SIG-M5 treated with dmso at 0.1 percent for 504 hours (cell line): ENCODE data around the gene HECW1.
A peak's percentile ranks its signal among the peaks of the same experiment; 100 is the strongest.

Experiments used
- DNase-seq: peaks from one replicate; lab custom pipeline; 2025; ENCODE audit not compliant: unreplicated experiment; lab: John Stamatoyannopoulos, UW

HECW1 gene

DNA sequence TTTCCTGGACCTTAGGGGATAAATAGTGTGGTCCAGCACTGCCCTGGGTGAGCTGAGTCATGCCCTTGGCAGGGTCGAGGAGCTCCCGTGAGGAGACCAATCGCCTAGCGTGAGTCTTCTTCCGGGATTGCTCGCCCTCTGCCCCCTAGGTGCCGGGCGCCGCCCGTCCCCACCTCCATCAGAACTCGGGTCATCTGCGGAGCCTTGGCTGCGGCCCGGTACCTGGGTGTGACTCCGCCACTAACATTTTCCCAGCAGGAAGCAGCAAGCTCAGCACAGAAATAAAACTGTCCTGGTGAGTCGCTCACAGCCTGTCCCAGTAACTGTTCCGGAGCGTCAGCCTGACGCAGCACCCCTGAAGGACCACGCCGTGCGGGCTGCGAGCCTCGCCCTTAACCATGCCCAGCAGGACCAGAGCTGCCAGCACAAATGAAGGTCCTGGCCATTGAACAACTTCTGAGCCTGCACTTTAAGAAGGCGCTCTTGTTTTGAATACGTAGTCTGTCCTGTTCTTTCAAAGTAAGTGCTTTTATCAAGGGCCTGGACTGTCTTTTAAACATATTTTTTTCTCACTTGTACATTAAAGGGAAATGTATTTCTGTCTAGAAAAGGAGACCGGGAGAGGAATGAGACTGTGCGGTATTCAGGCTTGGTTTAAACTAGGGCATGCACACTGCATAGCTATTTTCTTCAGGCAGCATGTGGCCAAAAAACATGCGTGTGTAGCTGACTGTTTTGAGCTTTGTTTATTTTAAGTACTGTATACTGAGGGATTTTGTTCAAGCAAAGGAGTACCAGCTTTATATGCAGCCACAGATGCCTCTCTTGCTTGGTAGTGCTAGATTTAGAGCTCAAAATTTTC, 136.7 kb downstream of the HECW1 start:
- DNase-seq: no peak

DNA sequence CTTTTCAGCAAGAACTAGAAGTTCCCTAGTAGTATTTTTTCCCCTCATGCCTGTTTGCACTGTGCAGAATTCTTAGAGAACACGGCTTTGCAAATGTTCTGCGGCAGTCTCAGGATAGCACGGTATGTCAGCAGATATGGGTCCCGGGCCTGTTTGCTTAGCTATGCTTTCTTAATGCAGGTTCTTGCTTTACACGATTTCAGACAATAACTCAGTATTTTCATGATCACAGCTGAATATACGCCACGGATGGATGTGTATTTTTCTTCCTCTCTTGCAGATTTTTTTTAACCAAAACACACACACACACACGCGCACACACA, 137.3 kb downstream of the HECW1 start:
- DNase-seq: no peak

DNA sequence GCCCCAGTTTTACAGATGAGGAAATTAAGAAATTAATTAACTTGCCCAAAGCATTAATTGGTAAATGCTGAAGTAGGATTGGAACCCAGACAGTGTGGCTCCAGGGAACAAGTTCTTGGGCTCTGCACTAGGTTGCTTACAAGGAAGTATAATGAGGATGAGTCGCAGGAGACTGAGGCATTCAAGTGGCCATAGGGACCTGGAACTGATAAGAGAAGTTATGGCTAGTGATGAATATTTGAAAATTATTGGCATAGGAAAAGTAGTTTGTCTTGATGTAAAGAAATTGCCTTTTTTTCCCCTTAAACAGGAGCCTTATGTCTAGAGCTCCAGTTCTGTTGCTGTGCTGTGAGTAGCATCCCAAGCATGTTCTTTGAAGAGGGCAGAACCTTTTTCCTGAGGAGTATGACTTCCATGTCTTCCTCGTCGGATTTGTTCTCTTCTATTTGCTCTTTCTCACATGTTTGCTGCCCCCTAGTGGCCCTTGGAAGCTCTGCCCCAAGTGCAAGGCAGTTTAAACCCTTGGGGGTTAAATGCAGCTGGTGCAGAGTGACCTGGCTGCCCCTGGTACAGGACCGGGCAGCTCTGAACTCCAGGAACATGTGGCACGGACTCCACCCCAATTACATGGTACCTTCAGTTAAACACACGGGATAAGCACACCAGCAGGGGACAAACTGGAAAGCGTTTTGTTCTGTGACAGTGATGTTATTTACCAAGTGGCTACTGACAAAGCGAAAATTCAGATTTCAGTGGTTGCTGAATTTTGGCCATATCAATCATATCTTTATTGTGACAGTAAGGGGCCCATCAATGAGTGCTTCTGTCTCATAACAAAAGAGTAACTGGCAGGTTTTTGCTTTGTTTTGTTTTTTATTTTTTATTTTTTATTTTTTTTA, 148.8 kb downstream of the HECW1 start:
- DNase-seq: peak; percentile 68

DNA sequence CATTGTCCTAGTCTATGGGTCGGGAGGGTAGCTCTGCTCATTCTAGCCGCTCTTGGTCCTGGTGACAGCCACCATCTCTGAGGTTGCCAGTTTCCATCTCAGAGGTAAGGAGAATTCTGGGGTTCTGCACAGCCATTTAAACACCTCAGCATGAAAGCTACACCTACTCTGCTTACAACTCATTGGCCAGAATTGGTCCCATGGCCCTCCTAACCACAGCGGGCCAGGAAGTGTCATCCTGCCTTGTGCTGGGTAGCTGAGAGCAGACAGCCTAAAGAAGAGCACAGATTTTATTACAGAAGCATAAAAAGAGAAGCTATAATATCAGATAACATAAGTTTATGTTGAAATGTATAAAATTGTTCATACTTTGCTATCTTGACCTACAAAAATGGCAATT, 152.7 kb downstream of the HECW1 start:
- no peak for DNase-seq

DNA sequence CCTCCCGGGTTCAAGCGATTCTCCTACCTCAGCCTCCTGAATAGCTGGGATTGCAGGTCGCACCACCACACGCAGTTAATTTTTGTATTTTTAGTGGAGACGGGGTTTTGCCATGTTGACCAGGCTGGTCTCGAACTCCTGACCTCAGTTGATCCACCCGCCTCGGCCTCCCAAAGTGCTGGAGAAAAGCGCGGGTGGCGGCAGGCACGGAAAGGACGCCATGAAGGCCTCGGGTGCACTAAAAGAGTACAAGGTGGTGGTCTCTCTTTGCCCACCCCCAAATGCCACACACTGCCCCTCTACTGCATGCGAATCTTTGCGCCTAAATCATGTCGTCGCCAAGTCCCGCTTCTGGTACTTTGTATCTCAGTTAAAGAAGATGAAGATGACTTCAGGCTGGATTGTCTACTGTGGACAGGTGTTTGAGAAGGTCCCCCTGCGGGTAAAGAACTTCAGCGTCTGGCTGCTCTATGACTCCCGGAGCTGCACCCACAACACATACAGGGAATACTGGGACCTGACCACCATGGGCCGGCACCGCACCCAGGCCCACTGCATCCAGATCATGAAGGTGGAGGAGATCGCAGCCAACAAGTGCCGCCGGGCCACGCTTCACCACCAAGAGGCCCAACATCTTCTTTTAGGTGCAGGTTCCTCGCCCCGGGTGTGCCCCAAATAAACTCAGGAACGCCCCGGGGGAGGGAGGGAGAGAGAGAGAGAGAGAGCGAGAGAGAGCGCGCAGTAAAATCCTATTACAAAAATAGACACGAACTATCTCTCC, 161.7 kb downstream of the HECW1 start:
- DNase-seq: no peak

DNA sequence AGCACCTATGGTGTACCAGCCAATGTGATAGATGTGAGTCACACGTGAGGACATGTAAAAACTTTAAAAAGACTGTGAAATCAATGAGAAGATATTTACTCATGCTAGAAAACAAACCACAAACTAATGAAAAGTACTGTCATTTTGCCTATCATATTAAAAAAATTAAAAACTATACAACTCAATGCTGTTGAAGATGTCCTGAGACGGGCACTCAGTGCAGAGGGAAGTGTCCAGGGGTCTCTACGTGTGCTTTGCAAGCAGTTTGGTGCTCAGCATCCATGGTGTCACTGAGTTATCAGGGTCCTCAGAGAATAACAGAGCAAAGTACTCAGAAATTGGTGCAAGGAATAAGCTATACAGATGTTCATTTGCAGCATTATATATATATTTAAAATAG, 162.3 kb downstream of the HECW1 start:
- DNase-seq: no peak

DNA sequence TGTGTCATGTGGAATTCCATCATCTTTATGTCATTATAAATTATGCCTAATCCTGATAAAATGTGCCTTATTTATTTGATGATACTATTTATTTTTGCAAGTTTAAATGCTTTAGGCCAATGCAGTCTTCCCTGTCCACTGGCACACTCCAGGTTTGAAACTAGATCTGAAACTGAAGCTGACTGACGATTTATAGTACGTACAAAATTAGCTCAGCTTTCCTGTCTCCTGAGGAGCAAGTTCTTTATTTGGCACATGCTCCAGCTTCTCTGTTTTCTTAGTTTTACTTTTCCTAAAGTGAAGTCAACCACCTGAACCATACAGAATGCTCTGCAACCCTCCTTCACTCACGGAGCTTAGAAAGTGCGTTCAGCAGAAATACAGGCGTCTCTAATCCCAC, 164.1 kb downstream of the HECW1 start:
- no peak for DNase-seq

DNA sequence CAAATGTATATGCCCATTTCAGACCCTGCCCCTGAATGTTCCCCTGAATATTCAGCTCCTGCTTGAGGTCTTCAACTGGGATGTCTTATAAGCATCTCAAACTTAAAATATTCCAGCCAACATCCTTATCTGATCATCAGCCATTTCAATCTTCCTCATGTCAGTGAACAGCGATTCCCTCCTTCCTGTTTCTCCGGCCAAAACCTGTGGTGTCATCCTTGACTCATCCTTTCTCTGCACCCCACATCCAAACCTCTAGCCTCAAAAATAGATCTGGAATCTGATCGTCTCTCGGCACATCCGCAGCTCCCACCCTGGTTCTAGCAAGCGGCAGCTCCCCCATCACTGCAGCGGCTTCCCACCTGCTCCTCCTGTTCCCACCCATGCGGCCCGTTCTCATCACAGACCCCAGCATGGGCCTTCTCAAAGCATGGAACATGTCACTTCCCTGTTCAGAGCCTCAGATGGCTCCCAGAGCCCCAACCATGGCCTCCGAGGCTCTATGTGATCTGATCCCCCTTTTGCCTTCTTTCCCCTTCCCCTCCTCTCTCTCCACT, 165.7 kb downstream of the HECW1 start:
- no peak for DNase-seq

DNA sequence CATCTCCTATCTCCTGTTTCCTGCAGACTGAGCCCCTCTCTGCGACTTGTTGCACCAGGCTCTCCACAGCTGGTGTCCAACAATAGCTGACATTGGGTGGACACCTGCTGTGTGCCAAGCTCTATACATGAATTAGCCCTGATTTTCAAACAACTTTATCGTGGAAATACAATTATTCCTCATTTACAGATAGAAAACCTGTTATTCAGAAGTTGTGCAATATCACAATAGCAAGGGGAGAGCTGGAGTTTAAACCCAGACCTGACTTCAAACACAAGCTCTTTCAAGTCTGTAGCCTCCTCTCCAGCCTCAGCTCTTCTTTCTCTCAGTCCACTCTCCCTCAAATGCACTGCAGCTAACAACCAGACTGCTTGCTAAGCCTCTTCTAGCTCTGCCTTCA, 168.8 kb downstream of the HECW1 start:
- no peak for DNase-seq

DNA sequence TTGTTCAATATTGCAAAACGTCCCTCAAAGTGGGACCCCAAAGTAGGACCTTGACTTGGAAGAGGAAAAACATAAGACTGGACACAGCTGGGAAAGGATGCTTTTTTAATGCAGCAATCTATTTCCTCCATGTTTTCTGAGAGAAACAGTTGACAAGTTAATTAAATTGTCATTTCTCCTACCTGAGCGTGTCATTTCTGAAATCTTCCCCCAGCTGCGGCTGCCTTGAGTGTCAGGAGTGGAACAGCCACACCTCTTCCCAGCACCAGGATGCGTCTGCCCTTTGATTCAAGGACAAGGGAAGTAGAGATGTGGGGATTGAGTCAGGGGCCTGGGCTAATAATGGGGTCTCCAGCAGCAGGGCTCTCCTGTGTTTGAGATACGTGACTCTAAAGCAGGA, 171.3 kb downstream of the HECW1 start:
- DNase-seq: no peak

DNA sequence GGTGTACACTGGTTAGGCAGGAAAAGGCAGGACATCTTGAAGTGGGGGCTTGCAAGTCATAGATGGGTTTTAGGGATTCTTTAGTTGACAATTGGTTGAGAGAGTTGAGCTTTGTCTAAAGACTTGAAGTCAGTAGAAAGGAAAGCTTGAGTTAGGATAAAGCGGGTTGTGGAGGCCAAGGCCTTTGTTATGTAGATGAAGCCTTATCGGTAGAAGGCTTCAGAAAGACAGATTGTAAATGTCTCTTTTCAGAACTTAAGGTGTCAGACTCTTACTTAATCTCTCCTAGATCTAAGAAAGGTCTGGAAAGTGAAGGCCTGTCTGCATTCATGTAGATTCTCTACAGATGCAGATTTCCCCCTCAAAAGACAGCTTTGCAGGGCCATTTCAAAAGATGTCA, 177.4 kb downstream of the HECW1 start:
- DNase-seq: no peak

DNA sequence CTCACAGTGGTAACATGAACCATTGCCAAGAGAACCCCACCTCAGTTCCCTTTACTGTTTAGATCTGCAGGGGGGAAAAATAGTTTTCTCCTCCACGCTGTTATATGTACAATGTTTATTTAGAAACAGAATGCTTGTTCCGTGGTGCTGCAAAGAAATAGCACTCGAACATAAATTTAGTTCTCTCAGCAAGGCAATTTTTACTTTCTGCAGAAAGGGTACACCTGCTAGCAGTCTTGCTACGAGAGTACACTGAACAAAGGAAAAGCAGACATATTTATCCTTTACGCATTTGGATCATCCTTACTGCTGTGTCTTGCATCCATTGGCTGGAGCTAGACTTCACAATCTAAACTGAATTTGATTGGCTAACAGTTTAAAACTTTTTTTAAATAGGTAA, 178.5 kb downstream of the HECW1 start:
- DNase-seq: no peak

DNA sequence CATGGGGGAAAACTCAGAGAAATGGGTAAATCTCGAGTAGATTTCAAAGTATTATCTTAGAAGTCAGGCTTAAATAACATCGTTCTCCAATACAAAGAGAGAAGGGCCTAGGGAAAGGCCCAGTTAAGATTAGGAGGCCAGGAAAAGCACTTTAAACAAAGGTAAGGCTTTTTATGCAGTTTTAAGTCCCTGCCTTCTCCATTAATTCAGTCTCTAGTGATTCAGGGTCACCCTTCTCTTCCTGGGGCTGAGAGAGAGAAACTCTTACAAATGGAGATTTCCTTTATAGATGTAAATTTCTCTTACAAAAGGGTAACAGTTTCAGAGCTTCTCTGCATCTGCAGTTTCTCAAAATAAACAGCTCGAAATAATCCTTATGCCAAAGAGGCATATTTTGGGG, 179.3 kb downstream of the HECW1 start:
- DNase-seq: no peak

DNA sequence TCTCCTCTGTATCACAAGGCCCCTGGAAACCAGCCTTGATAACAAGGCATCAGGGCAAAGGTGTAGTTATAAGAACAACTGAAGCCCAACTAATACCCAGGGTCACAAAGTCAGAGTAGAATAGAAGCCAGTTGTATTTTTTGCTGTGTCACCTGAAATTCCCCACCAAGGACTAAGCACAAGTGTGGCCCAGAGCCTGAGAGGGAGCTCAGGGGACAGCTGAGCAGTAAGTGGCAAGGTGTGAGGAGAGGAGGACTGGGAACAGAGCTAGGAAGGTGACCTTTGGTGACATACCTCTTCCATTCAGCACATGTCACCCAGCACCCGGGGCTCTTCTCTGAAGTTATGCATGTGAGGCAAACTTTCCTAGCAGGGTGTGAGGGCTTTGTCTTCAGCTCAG, 179.9 kb downstream of the HECW1 start:
- no peak for DNase-seq

DNA sequence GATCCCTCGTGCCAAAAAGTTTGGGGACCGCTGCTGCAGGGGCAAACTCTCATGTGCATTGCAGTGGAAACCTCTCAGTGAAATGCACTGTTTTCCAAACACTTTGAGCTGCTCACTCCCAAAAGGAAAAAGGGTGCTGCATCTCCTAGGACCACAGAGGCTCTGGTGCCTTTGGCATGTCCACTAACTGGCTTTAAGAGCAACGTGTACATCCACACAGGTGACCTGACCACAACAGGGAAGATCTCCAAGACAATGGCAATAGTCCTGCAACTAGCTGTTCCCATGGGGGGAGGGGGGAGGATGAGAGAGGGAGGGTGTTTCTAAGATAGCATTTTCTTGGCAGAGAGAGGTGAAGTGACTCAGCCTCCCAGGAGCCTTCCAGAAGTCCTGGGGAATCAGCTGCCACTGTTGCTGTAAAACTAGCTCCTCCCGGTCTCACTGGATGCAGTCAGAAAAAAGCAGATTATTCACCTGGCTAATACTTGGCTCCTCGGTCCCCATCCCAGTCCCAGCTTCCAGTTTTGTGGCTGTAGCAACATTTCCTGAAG, 181.7 kb downstream of the HECW1 start:
- DNase-seq: no peak

DNA sequence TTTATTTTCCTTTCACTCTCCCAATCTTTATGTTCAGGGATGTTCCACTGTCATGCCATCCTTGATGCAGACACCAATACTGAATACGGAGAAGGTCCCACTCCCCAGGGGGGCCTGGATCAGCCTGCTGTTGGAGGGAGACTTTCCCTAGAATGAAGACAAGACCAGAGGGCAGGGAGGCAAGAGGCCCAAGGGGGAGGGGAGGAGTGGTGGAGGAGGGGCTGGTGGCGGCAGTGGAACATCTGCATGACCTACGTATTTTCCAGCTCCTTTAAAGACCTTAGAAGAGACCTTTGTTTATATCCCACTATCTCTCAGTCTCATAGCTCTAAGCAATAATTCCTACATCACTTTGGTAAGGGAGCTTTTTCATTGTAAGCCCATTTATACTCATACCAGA, 183.0 kb downstream of the HECW1 start:
- DNase-seq: no peak

DNA sequence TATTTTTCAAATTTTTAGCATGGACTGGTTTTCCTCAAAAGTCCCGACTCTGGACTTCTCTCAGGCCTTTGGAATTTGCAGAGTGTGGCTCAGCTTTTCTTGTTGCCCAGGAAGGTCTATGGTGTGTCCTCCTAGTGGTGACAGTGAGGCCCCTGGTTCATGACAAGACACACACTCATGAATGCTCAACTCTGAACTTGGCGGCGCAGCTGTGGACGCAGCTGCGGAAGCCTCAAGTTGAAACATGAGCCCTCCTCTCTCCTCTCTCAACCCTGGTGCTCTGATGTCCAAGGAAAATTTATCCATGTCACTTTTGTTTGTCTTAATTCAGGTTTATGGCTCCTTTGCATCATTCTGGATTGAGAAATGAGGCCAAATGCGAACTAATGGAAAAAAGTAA, 183.9 kb downstream of the HECW1 start:
- DNase-seq: no peak

DNA sequence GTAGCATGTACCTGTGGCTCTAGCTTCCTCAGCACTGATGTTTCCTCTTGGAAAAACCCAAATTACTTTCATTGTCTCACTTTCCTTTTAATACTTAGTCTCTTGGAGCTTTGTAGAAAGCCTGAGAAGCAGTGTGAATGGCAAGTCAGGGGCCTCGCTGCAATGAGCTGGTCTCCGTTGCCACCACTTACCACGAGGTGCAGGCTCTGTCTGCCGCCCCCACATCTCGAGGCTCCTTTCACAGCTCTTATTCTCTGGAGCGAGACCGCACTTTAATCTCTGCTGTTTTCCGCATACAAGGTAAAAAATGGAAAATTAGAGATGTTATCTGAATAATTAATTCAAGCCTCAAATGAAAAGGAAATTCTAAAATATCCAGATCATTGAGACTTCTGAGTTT, 186.2 kb downstream of the HECW1 start:
- DNase-seq: no peak

DNA sequence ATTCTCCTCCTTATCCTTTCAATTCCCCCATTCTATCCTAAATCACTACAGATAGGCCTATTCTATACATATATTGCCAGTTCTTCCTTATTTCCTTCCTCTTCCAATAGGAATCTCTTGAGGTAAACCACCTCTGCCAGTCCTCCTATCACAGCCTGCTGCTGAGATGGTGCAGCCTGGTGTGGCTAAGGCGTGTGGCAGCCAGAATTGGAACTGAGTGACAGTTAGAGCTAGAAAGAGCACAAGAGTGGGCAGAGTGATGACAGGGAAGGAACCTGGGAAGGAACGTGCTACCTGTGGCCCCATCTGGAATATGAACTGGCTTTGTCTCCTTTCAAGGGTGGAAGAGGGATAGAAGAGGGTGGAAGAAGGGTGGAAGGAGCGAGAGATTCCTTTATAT, 187.7 kb downstream of the HECW1 start:
- DNase-seq: no peak

DNA sequence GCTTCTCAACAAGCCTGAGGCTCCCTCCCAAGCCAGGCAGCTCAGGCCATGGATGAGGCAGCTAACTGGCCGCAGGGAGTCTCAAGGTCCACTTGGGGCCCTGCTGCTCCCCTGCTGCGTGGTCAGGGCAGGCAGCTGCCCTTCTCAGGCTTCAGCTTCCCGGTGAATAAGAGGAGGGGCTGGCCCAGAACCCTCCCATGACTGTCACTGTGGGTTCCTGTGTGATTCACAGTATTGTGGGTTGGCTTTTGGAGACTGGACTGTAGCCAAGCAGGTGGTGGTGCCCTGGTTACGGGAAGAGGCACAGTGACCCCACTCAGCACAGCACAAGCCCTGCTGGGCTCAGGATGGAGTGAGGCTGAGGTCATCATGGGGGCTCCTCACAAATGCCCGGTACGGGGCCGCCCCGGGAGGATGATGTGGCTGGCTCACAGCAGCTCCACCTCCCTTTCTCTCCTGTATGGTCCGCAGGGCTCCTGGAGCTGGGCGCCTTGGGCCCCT, 189.8 kb downstream of the HECW1 start:
- no peak for DNase-seq
